CD4-positive, alpha-beta T cell treated with Interleukin-1 beta for 1 hour (primary cell): ENCODE data around the gene TMEM178A.
"Not testable (repeated sequence)": the region's sequence is repeated elsewhere in the genome, so short reads cannot be mapped to it uniquely, and the experiment has no call there.

ENCODE experiments used
- DNase-seq, 2 donors: peaks; one replicate each; pipeline ENCODE4 v3.0.0-alpha.2; 2020 to 2022

The TMEM178A gene

GRCh38 chr2:39649511-39649910 is 16.2 kb upstream of the TMEM178A start:
- no peak for DNase-seq

DNA sequence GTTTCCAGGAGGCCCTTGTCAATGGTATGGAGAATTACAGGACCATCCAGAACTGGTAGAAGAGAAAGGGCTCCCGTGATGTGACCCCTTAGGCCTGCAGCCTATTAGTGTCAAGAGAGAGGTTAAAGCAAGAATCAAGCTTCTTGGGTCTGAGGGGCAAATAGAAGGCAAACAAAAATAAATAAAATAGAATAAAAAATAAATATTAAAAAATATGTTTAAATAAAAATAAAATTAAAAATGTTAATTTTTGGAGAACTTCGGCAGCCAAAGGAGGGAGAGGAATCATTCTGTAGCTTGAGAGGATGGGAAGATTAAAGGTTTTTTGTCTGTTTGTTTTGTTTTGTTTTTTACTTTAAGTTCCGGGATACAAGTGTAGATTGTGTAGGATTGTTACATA is 15.2 kb upstream of the TMEM178A start:
- no peak for DNase-seq

- not testable (repeated sequence) for DNase-seq
These were observed 9.5 kb upstream of the TMEM178A start for GRCh38 chr2:39656215-39656614.

DNA sequence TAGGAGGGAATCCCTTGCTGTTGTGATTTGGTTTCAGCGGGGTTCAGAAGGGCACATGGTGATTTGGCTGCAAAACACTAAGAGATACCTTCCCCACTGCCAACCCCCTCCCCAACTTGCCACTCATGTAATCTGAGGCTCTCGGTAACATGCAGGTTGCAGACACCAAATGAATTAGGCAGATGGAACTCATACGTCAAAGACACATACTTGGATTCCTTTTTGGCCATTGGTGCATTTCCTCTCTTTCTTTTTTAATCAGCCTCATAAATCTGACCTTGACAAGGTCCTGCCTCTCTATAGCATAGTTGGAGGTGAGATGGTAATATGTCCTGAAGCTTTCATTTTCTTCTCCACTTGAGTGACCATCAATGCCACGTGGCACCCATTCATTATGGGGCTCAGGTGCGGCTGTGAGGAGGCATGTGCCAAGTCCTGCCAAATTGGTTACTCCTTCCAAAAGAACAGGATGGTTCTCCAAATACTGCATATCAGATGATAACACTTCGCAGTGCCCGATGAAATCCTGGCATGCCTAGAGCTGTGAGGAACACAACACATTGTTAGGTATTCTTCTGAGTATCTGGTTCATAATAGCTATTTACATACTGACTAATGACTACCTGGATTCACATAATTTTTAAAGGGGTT is 8.3 kb upstream of the TMEM178A start:
- no peak for DNase-seq

DNA sequence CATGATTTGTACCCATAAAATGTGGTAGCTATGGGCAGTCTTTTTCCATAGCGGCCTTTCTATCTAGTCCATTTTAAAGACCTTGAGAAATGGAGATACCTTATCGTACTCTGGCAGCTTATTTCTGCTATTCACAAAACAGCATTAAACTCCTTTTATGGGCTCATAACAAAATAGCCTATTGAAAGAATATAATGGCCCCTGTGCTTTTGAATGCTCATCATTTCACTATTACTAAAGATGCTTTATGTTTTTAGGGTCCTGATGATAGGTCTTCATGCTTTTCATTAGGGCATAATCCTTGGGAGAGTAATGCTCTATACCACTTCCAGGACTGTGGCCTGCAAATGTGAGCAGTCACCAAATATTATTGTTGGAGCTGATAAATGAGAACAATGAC is 7.3 kb upstream of the TMEM178A start:
- no peak for DNase-seq

DNA sequence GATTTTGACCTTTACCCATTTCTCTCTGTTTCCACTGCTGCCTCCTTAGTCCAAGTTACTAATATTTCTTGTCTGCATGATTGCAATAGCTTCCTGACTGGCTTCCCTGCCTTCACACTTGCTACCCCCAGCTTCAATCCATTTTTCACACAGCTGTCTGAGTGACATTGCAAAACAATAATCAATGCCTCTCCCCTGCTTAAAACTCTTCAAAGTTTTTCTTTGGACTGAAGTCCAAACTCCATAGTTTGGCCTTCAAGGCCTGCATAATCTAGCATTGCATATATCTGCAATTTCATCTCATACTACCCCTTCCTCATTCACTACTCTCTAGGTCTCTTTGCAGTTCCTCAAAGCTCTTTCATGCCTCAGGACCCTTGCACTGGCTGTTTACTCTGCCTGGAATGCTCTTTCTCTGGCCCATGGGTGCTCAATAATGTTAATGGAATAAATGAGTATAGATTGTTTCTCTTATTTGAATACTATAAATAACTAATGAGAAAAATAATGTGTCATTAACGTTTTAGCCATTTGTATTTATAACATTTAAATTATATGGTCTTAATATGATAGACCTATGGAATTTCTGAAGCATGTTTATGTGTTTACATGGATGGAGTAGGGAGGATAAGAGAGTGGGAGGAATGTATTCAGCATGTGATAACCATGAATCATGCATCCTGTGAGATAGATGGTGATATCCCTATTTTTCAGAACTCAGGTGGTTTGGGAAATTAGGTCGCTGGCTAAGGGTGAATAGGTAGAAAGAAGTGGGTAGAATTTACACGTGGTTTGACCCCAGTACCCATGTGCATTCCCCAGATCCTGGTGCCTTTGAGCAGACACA is 5.7 kb upstream of the TMEM178A start:
- DNase-seq = no peak

DNA sequence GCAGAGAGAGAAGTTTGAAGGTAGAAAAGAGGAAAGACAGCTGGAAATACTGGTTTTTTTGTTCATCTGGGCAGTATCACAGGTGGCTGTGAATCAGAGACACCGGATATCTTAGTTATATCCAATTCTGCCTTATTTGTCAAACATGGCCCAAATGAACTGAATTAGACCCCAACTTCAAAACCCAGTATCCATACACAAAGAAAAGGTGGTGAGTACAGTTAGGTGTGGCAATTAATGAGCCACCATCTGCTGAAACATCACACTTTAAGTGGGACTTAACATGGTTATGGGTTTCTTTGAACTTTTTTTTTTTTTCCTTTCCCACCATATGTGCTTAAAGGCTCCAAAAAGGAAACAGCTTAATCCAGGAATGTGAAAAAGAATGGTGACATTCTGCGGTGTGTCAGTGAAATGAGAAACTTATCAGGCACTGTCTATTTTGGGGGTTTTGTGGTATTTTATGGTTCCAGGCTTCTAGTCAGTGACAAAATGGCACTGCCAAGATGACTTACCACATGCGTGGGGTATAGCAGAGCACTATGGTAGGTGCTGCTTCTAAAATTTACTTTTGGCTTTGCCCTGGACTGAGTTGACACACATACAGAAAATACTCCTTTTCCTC is 5.0 kb upstream of the TMEM178A start:
- DNase-seq = no peak

DNA sequence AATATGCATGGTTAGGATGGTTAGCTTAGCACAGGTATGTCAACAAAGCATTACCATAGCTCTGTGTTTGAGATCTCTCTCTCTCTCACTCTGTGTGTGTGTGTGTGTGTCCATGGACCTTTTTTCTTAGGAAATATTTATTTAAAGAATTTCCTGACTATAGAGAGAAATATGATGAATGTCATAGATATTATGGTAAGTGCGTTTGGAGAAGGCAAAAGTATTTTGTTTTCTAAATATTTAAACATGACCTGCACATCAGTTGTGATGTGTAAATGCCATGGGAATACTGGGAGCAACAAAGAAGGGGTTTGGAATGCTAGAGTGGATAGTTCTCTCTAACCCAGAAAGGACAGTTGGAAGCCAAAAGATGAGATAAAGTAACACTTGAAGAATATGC is 3.9 kb upstream of the TMEM178A start:
- no peak for DNase-seq

GRCh38 chr2:39663187-39663930 is 2.4 kb upstream of the TMEM178A start:
- DNase-seq = no peak

DNA sequence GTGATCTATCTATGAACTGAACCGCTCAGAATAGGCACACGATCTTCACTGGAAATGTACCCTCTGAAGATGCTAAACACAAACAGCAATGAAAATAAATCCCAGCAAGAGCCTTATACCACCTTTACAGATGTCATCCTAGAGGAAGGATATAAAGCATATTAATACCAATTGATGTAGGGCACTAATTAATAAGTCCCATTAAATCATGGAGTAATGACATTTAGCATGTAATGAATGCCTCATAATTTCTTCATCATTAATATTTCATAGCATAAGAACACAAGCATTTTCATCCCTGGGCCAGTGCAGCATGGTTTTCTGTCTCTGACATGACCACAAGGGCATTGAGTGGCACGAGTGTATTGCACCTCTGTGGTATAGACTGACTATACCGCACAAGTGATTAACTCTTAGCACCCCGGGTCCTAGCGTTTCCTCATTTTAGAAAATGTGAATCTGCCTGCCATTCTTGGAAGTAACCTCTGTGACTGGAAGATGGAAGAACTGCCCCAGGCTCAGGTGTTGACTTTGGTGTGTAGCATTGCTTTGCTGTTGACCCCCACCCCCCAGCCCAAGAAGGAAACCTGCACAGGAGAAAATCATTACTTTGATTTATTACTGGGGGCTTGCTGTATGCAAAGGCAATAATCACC is 1.4 kb upstream of the TMEM178A start:
- DNase-seq = no peak

GRCh38 chr2:39664888-39665591 is 677 bp upstream of the TMEM178A start:
- no peak for DNase-seq

DNA sequence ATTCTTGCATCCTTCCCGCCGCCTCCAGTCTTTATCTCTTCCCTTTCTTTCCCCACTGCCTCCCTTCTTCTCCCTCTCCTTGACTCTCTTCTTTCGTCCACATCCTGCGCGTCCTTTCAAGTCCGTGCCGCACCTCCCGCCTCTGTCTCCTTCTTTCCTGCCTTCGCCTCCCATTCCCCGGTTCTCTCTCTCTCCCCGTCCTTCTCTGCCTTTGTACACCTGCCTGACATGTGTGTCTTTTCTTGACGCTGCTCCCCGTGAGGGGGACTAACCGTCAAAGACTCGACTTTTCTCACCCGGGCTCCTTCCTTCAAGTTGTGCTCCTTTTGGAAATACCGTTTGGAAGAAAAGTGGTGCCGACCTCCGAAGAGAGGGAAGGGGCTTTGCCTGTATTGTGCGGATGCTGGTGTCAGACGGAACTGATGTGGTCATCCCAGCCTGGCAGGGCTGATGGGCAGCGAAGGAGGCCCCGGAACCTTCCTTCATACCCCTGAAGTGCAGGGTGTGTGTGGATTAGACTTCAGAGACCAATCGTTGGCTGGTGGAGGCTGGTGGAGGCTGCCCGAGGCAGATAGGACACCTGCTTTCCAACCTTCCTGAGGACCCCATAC is 879 bp downstream of the TMEM178A start:
- DNase-seq = no peak

GRCh38 chr2:39667104-39667885 is 1.6 kb downstream of the TMEM178A start:
- DNase-seq = no peak

DNA sequence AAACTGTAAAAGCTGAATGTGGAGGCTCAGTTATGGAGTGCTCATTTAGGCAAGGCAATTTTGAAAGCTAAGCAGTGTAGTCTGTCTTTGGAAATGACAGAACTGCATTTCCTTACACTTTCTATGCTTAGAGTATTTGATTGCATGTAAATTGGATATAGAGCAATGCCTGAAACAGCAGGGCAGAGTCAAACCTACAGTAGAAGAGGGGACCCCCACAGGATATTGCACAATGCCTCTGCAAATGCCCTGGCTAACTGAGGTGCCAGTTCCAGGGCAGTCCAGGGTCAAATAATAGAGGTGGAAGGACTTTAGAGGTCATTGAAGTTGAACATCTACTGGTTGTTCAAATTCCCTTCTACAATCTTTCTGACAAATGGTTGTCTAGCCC is 2.2 kb downstream of the TMEM178A start:
- no peak for DNase-seq

- no peak for DNase-seq
These were observed 2.9 kb downstream of the TMEM178A start for GRCh38 chr2:39668576-39669080.

DNA sequence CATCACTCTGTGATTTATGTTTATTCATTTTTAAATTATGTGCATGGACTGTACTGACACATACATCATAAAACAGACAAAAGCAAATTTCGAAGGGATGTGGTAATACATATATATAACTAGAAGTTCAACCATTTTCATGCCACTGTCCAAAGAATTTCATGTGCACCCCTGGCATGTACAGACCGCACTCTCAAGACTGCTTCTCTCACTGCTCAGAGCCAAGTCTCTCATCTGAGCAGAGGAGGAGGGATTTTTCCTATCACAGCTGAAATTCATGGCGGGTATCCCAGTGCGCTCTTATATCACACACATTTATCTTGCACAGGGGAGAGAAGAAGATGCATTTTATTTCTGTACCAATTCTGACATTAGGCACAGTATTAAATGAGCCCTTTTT is 5.9 kb downstream of the TMEM178A start:
- no peak for DNase-seq

DNA sequence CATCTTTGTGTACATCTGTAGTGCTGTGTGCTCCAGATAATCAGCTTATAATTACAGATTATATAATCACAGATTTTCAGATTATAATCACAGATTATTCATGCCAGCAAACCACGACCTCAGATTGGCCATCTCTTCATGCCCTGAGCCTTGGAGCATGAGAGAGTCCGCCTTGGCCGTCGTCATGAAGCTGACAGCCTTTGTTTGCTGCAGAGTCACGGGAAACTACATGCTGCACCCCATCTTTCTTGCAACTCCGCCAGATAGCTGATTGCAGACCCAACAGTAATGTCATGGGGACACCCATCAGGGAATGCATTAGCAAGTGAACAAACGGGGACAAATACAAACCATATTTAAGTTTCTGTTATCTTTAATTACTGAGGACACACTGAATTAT is 7.3 kb downstream of the TMEM178A start:
- DNase-seq = no peak

- no peak for DNase-seq
These were observed 10.6 kb downstream of the TMEM178A start for GRCh38 chr2:39676342-39676741.

DNA sequence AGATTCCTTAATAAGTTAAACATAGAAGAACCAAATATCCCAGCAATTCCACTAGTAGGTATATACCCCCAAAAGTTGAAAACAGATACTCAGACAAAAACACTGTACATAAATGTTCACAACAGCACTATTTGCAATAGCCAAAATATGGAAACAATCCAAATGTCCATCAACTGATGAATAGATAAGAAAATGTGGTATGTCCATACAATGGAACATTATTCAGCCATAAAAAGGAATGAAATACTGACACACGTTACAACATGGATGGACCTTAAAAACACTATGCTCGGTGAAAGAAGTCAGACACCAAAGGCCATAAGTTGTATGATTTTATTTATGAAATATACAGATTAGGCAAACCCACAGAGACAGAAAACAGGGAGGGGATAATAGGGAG is 12.5 kb downstream of the TMEM178A start:
- DNase-seq = no peak

DNA sequence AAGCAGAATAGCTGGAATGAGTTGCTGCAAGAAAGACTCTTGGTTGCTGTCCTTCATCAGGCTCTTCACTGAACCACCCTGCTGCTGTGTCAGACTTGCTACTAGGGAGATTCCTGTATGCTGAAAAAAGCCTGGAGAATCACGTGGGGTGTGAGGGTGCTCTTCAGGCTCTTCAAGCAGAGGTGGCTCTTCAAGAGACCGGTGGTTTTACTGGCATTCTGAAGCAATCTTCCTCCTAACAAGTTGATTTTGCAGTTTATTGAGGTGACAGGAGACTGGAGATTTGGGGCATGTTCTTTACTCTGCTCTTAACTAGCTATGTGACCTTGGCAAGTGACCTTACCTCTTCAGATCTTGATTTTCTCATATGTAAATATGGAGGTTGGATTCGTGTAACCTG is 14.1 kb downstream of the TMEM178A start:
- no peak for DNase-seq
